ENCODE results near the gene S100A1. TPM values are rescaled to one million over a fixed set of nuclear protein-coding genes. Genes with fewer than 3 reads are reported as not detected.
"Not testable (repeated sequence)": the region's sequence is repeated elsewhere in the genome, so short reads cannot be mapped to it uniquely, and the experiment has no call there.

S100A1 gene
- total RNA-seq, 1 experiment from 2014 or later: 0.80 TPM

GRCh38 chr1:153630384-153630783, 2.1 kb downstream of the S100A1 start:
- DNase-seq: no peak
- Histone ChIP-seq H3K4me3 (ENCODE audit: insufficient read depth, low read depth, low read length) (no peak overlapping the region), H3K27me3 (ENCODE audit: control insufficient read depth, insufficient read depth, low read length) (no peaks in the 10 kb centered on the region), H3K36me3 (replicated peaks; ENCODE audit: control insufficient read depth, insufficient read depth, low read length) (peaks cover 1% of the 10 kb centered on the region; the same call in 1 of the 2 replicates)

DNA sequence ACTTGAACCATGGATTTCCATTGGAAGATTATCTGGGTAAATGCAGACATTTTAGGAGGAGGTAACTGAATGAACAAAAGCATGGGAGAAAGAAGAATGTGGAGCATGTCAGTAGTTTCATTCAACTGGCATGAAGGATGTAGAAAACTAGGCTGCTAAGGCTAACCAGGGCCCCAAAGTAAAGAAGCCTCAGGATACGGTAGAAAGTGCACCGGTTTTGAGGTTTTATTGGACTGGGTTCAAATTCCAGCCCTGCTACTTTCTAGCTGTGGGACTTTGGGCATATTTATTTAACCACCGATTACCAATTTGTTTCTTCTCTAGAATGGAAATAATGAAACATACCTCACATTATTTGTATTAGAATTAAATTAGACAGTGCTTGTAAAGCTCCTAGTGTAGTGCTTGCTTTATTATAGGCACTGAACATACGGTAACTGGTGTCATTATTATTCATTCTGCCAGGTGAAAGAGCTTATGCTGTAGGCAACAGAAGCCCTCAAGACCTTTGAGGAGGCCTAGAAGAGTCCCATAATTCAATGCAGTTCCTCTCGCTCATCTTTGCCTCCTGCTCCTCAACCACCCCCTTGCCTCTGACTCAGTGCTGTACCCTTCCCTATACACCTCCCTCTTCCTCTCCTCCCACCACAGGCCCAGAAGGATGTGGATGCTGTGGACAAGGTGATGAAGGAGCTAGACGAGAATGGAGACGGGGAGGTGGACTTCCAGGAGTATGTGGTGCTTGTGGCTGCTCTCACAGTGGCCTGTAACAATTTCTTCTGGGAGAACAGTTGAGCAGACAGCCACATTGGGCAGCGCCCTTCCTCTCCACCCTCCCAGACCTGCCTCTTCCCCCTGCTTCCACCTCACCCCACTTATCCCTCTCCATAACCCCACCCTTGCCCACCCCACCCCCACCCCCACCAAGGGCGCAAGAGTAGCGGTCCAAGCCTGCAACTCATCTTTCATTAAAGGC, 3.1 kb downstream of the S100A1 start:
- Histone ChIP-seq H3K27me3 (ENCODE audit: control insufficient read depth, insufficient read depth, low read length) (no peaks in the 10 kb centered on the region), H3K4me3 (ENCODE audit: insufficient read depth, low read depth, low read length) (no peak overlapping the region), H3K36me3 (replicated peaks; ENCODE audit: control insufficient read depth, insufficient read depth, low read length) (peaks cover 5% of the 10 kb centered on the region)
- no peak for DNase-seq

GRCh38 chr1:153633161-153633753, 5.0 kb downstream of the S100A1 start:
- Histone ChIP-seq H3K27me3 (ENCODE audit: control insufficient read depth, insufficient read depth, low read length) (no peaks in the 10 kb centered on the region), H3K4me3 (ENCODE audit: insufficient read depth, low read depth, low read length) (peak overlapping the region; percentile 26), H3K36me3 (replicated peaks; ENCODE audit: control insufficient read depth, insufficient read depth, low read length) (peaks cover 19% of the 10 kb centered on the region)
- DNase-seq: no peak

GRCh38 chr1:153633754-153634665, 5.8 kb downstream of the S100A1 start, which contains the start of gene CHTOP:
TSS of gene CHTOP (plus strand) at chr1:153634066. CDS start at chr1:153636589, 2,523 bp downstream.
- H3K4me3 ChIP-seq (ENCODE audit: insufficient read depth, low read depth, low read length): peak within 1 kb of the TSS; percentile 100
- no peaks in the 10 kb centered on the region for H3K27me3 ChIP-seq (ENCODE audit: control insufficient read depth, insufficient read depth, low read length)
- DNase-seq: peak; percentile 98
- peaks cover 22% of the 10 kb centered on the region for H3K36me3 ChIP-seq (replicated peaks; ENCODE audit: control insufficient read depth, insufficient read depth, low read length)

- H3K27me3 ChIP-seq (ENCODE audit: control insufficient read depth, insufficient read depth, low read length): no peaks in the 10 kb centered on the region
- DNase-seq: no peak
- H3K36me3 ChIP-seq (replicated peaks; ENCODE audit: control insufficient read depth, insufficient read depth, low read length): peaks cover 33% of the 10 kb centered on the region
- no peak overlapping the region for H3K4me3 ChIP-seq (ENCODE audit: insufficient read depth, low read depth, low read length)
Measured at GRCh38 chr1:153635872-153636271, 7.6 kb downstream of the S100A1 start.

DNA sequence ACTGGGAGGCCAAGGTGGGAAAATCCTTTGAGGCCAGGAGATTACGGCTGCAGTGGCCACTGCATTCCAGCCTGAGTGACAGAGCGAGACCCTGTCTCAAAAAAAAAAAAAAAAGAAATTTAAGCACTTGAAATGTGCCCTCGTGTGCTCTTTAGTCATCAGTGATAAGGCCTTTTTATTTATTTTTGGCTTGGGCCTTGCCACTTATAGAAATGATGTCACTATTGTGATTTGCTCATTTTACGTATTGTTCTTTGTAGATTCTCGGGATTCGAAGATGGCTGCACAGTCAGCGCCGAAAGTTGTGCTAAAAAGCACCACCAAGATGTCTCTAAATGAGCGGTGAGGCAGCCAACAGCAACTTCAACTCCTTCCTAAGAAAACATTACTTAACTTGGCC, 8.1 kb downstream of the S100A1 start:
- Histone ChIP-seq H3K4me3 (ENCODE audit: insufficient read depth, low read depth, low read length) (no peak overlapping the region), H3K27me3 (ENCODE audit: control insufficient read depth, insufficient read depth, low read length) (no peaks in the 10 kb centered on the region), H3K36me3 (replicated peaks; ENCODE audit: control insufficient read depth, insufficient read depth, low read length) (peaks cover 35% of the 10 kb centered on the region)
- no peak for DNase-seq

DNA sequence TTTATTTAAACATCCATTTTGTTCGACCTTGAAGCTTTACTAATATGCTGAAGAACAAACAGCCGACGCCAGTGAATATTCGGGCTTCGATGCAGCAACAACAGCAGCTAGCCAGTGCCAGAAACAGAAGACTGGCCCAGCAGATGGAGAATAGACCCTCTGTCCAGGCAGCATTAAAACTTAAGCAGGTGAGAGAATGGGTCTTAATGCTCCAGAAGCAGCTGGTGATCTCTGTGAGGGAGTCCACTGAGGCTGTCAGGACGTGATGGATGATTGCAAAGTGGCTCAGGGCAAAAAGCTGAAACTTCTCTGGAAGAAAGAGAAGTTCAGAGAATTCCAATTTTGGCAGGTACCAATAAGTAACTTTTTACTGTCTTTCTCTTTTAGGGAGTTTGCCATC, 10.0 kb downstream of the S100A1 start:
- DNase-seq: no peak
- H3K27me3 ChIP-seq (ENCODE audit: control insufficient read depth, insufficient read depth, low read length): no peaks in the 10 kb centered on the region
- peaks cover 48% of the 10 kb centered on the region for H3K36me3 ChIP-seq (replicated peaks; ENCODE audit: control insufficient read depth, insufficient read depth, low read length)
- no peak overlapping the region for H3K4me3 ChIP-seq (ENCODE audit: insufficient read depth, low read depth, low read length)

DNA sequence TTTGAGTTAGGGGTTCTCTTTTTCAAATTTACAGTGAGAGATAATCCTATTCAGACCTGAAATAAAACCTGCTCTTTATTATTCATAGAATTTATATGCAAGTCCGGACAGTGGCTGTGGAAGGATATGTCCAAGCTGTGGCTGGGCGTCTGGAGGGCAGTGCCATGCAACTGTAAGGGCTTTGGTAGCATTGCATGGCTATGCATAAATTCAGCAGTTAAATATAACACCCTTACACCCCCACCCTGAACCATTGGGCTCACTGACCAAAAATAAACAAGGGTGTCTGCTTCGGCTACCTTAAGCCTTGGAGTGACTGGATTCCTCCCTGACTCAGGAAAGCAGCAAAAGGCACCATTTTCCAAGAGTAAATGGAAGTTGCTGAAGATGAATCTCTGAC, 11.0 kb downstream of the S100A1 start:
- no peak for DNase-seq
- Histone ChIP-seq H3K4me3 (ENCODE audit: insufficient read depth, low read depth, low read length) (no peak overlapping the region), H3K36me3 (replicated peaks; ENCODE audit: control insufficient read depth, insufficient read depth, low read length) (peaks cover 55% of the 10 kb centered on the region), H3K27me3 (ENCODE audit: control insufficient read depth, insufficient read depth, low read length) (no peaks in the 10 kb centered on the region)

GRCh38 chr1:153640213-153640612, 12.0 kb downstream of the S100A1 start:
- not testable (repeated sequence) for H3K4me3 ChIP-seq (ENCODE audit: insufficient read depth, low read depth, low read length); H3K27me3 ChIP-seq (ENCODE audit: control insufficient read depth, insufficient read depth, low read length); DNase-seq
- H3K36me3 ChIP-seq (replicated peaks; ENCODE audit: control insufficient read depth, insufficient read depth, low read length): peaks cover 60% of the 10 kb centered on the region

DNA sequence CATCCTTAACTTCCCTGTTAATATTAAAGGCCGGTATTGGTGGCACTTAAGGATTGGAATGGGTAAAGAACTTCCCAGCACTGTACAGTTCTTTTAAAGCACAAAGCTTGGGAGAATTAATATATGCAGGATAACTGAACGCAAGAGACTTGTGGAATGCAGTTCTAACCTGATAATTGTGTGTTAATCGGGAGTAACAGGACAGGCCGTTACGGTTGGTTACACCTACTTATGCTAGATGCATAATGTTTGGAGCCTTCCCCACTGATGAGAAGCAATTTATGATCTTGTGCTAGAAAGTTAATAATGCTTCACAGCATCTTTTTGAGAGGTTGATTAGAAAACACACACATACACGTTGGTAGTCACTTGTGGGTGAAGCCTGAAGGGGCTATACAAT, 12.6 kb downstream of the S100A1 start:
- Histone ChIP-seq H3K36me3 (replicated peaks; ENCODE audit: control insufficient read depth, insufficient read depth, low read length) (peaks cover 64% of the 10 kb centered on the region), H3K27me3 (ENCODE audit: control insufficient read depth, insufficient read depth, low read length) (no peaks in the 10 kb centered on the region), H3K4me3 (ENCODE audit: insufficient read depth, low read depth, low read length) (no peak overlapping the region)
- DNase-seq: no peak

GRCh38 chr1:153642161-153642560, 13.9 kb downstream of the S100A1 start:
- Histone ChIP-seq H3K27me3 (ENCODE audit: control insufficient read depth, insufficient read depth, low read length) (no peaks in the 10 kb centered on the region), H3K4me3 (ENCODE audit: insufficient read depth, low read depth, low read length) (no peak overlapping the region), H3K36me3 (replicated peaks; ENCODE audit: control insufficient read depth, insufficient read depth, low read length) (peaks cover 55% of the 10 kb centered on the region)
- DNase-seq: no peak

DNA sequence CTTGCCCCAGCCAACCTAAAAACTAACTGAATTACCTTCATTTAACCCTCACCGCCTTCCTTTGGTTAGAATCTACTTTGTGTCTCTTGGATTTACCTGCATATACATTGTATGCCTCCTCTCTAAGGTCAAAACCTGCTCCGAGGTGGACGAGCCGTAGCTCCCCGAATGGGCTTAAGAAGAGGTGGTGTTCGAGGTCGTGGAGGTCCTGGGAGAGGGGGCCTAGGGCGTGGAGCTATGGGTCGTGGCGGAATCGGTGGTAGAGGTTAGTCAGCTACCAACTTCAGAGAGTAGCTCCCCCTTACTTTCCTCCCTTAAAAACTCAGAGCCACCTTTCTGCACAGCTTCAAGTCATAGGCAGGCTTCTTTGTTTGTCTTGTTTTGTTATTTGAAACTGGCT, 14.9 kb downstream of the S100A1 start:
- H3K36me3 ChIP-seq (replicated peaks; ENCODE audit: control insufficient read depth, insufficient read depth, low read length): peaks cover 49% of the 10 kb centered on the region
- H3K27me3 ChIP-seq (ENCODE audit: control insufficient read depth, insufficient read depth, low read length): no peaks in the 10 kb centered on the region
- DNase-seq: no peak
- no peak overlapping the region for H3K4me3 ChIP-seq (ENCODE audit: insufficient read depth, low read depth, low read length)

DNA sequence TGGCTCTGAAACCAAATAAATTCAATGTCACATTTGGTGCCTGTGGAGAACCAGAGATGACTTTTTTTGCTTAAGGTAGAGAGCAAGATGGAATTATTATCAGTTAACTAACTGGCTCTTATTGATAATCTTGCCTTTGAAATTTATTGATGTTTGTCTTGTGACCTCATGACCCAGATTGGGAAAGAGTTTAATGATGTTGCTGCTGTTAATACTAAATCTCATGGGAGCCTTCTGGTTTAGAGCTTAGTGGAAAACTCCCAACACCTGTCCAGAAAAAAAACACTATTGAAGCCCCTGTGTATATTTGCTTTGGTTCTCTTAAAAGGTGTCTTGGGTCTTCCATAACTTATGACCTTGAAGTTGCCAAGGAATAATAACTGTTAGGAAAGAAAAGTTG, 15.6 kb downstream of the S100A1 start:
- H3K27me3 ChIP-seq (ENCODE audit: control insufficient read depth, insufficient read depth, low read length): no peaks in the 10 kb centered on the region
- no peak for DNase-seq
- peaks cover 45% of the 10 kb centered on the region for H3K36me3 ChIP-seq (replicated peaks; ENCODE audit: control insufficient read depth, insufficient read depth, low read length)
- no peak overlapping the region for H3K4me3 ChIP-seq (ENCODE audit: insufficient read depth, low read depth, low read length)

GRCh38 chr1:153646672-153647345, 18.6 kb downstream of the S100A1 start:
- H3K36me3 ChIP-seq (replicated peaks; ENCODE audit: control insufficient read depth, insufficient read depth, low read length): peaks cover 28% of the 10 kb centered on the region
- DNase-seq: no peak
- H3K4me3 ChIP-seq (ENCODE audit: insufficient read depth, low read depth, low read length): no peak overlapping the region
- no peaks in the 10 kb centered on the region for H3K27me3 ChIP-seq (ENCODE audit: control insufficient read depth, insufficient read depth, low read length)
